ENCODE measurements around the gene SPOCK3.
"Not testable (repeated sequence)": the region's sequence is repeated elsewhere in the genome, so short reads cannot be mapped to it uniquely, and the experiment has no call there.

SPOCK3 gene

GRCh38 chr4:167234316-167234881 lies at the start of gene SPOCK3:
Gene SPOCK3, minus strand, starts transcription at chr4:167234494.
- no peak for FAIRE-seq

- FAIRE-seq: no peak
Observed at GRCh38 chr4:167282171-167282864, 48.0 kb upstream of the SPOCK3 start.

- FAIRE-seq: not testable (repeated sequence)
Observed at GRCh38 chr4:167281545-167281944, 47.3 kb upstream of the SPOCK3 start.

GRCh38 chr4:167274351-167274750 lies 40.1 kb upstream of the SPOCK3 start:
- no peak for FAIRE-seq

GRCh38 chr4:167265231-167265630 lies 30.9 kb upstream of the SPOCK3 start:
- FAIRE-seq: no peak

GRCh38 chr4:167248271-167248670 lies 14.0 kb upstream of the SPOCK3 start:
- no peak for FAIRE-seq

- no peak for FAIRE-seq
Observed at GRCh38 chr4:167239627-167240026, 5.3 kb upstream of the SPOCK3 start.

- no peak for FAIRE-seq
Observed at GRCh38 chr4:167238226-167238625, 3.9 kb upstream of the SPOCK3 start.

GRCh38 chr4:167233685-167234315 lies 494 bp downstream of the SPOCK3 start:
- no peak for FAIRE-seq

- FAIRE-seq: no peak
Observed at GRCh38 chr4:167232805-167233684, 1.2 kb downstream of the SPOCK3 start.

- FAIRE-seq: no peak
Observed at GRCh38 chr4:167230744-167231143, 3.5 kb downstream of the SPOCK3 start.

- no peak for FAIRE-seq
Observed at GRCh38 chr4:167222099-167222498, 12.2 kb downstream of the SPOCK3 start.

GRCh38 chr4:167221084-167221483 lies 13.2 kb downstream of the SPOCK3 start:
- no peak for FAIRE-seq

GRCh38 chr4:167218022-167218608 lies 16.2 kb downstream of the SPOCK3 start:
- no peak for FAIRE-seq

- no peak for FAIRE-seq
Observed at GRCh38 chr4:167216783-167217182, 17.5 kb downstream of the SPOCK3 start.

- no peak for FAIRE-seq
Observed at GRCh38 chr4:167210166-167210565, 24.1 kb downstream of the SPOCK3 start.

- FAIRE-seq: no peak
Observed at GRCh38 chr4:167196344-167197012, 37.8 kb downstream of the SPOCK3 start.

GRCh38 chr4:167190379-167190778 lies 43.9 kb downstream of the SPOCK3 start:
- no peak for FAIRE-seq

GRCh38 chr4:167185465-167185864 lies 48.8 kb downstream of the SPOCK3 start:
- no peak for FAIRE-seq

- FAIRE-seq: no peak
Observed at GRCh38 chr4:167183036-167183435, 51.3 kb downstream of the SPOCK3 start.

GRCh38 chr4:167177925-167178324 lies 56.4 kb downstream of the SPOCK3 start:
- FAIRE-seq: no peak

- FAIRE-seq: no peak
Observed at GRCh38 chr4:167176723-167177367, 57.4 kb downstream of the SPOCK3 start.
